Gastroesophageal sphincter (tissue), 4 donors: ENCODE results near the gene ST3GAL2. TPM values are rescaled to one million over a fixed set of nuclear protein-coding genes. Genes with fewer than 3 reads are reported as not detected.

Experiments used
- ATAC-seq: fragments of 150-250 bp; one replicate; pipeline ENCODE4 v1.9.1; 2016; ENCODE audit warnings: mild to moderate bottlenecking, moderate library complexity
- H3K27ac ChIP-seq, 4 donors: fragments of 200-600 bp; sonication (generic) in 3 of 4; 1 replicate in 3 of 4; 2 replicates in 1 of 4; pipeline ENCODE4 v1.5.1; 2016 to 2019
- H3K27me3 ChIP-seq: fragments of 200-600 bp; sonication (generic); one replicate; pipeline ENCODE4 v1.5.1; 2019
- H3K36me3 ChIP-seq, 2 donors: fragments of 200-600 bp; sonication (generic); one replicate each; pipeline ENCODE4 v1.5.1; 2019; ENCODE audit warnings: control low read depth in 1 of 2
- H3K4me1 ChIP-seq, 3 donors: fragments of 200-600 bp; sonication (generic); 1 replicate in 2 of 3; 2 replicates in 1 of 3; pipeline ENCODE4 v1.5.1; 2016 to 2019; ENCODE audit warnings: control low read depth in 2 of 3
- H3K4me3 ChIP-seq, 2 donors: fragments of 200-600 bp; sonication (generic); one replicate each; pipeline ENCODE4 v1.5.1; 2019; ENCODE audit warnings: mild to moderate bottlenecking in 1 of 2, moderate library complexity in 1 of 2
- H3K9me3 ChIP-seq, 3 donors: fragments of 200-600 bp; sonication (generic); one replicate each; pipeline ENCODE4 v1.5.1; 2017 to 2019; ENCODE audit warnings: control low read depth in 2 of 3
- EP300 ChIP-seq: sonication (generic); formaldehyde crosslinking; IDR thresholded peaks from one replicate; pipeline ENCODE4 v1.6.1; 2017; ENCODE audit warnings: antibody characterized with exemption, mild to moderate bottlenecking
- POLR2A ChIP-seq, 2 donors: fragments of 450-650 bp; IDR thresholded peaks; one replicate each; pipeline ENCODE4 v1.6.1; 2017; ENCODE audit warnings: antibody characterized with exemption in 2 of 2, mild to moderate bottlenecking in 2 of 2, moderate library complexity in 1 of 2
- POLR2AphosphoS5 ChIP-seq: sonication (generic); formaldehyde crosslinking; IDR thresholded peaks from one replicate; pipeline ENCODE4 v1.6.1; 2017; ENCODE audit warnings: antibody characterized with exemption
- WGBS, 2 donors: methylation state at CpG; one replicate each; pipeline ENCODE4 v1.1.5; 2018; ENCODE audit warnings: low coverage in 1 of 2; 5-methylcytosine and 5-hydroxymethylcytosine counted together
- total RNA-seq, 4 donors: library from RNA; depleted of rRNA; stranded (reverse); fragments of >200 nt; gene quantifications; one replicate each; pipeline ENCODE4 v1.1.0, GENCODE V29; 2016
- TF ChIP-seq, protein P1 (sequence below), 4 experiments: fragments of 200-600 bp in 2 of 4; fragments of 450-650 bp in 2 of 4; sonication (generic) in 1 of 4; IDR thresholded peaks; one replicate each; pipeline ENCODE4 v1.5.1; 2017 to 2019; ENCODE audit warnings: antibody characterized with exemption in 4 of 4, mild to moderate bottlenecking in 2 of 4, moderate library complexity in 2 of 4

The ST3GAL2 gene, protein sequence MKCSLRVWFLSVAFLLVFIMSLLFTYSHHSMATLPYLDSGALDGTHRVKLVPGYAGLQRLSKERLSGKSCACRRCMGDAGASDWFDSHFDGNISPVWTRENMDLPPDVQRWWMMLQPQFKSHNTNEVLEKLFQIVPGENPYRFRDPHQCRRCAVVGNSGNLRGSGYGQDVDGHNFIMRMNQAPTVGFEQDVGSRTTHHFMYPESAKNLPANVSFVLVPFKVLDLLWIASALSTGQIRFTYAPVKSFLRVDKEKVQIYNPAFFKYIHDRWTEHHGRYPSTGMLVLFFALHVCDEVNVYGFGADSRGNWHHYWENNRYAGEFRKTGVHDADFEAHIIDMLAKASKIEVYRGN
- total RNA-seq: 10 to 100 TPM; 17.6 to 35.6 (median 24.8) TPM

DNA sequence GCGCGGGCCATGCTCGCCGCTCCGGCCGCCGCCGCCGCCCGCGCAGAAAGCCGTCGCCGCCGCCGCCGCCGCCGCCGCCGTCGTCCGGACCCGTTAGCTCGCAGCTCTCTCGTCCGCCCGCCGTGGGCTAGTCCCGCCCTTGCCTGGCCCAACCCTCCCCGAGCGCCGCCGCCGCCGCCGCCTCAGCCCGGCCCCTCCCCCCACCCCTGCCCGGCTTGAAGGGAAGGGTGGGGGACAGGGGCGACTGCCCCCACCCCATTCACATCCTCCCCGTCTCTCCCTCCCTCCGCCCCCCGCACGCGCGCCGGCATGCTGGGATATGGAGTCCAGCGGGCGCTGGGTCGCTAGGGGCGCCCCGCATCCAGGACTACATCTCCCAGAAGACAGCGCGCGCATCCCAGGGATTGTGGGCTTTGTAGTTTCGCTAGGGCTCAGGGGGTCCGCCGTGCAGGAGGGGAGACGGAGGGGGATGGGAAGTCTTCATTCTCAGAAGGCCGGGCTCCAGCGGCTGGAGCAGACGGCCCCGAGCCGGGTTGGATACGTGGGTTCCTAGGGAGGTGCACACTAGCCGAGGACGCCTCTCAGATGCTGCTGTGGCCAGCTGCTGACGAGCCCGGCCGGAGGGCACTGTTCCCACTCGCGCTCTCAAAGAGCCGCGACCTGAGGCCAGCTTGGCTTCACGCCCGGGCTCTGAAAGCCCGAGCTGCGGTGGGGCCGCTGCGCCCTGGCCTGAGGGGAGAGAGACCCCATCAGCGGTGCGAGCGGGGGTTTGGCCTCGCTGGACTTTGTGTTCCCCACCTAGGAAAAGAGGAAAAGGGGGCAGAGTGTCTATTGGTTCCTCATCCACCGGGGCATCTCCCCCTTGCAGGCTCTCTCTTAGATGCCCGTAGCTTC is at the start of gene ST3GAL2:
Gene ST3GAL2 (minus strand): TSS at position 132 of the 894 bp plus-strand sequence. CDS start 40,570 bp downstream, outside the sequence.
- 0 to 5% methylated on average over 2 to 3 of the region's 86 CpGs for WGBS, 2 donors
- peak within 1 kb of the TSS; percentile 10 to 95 (median 87) for H3K27ac ChIP-seq

DNA sequence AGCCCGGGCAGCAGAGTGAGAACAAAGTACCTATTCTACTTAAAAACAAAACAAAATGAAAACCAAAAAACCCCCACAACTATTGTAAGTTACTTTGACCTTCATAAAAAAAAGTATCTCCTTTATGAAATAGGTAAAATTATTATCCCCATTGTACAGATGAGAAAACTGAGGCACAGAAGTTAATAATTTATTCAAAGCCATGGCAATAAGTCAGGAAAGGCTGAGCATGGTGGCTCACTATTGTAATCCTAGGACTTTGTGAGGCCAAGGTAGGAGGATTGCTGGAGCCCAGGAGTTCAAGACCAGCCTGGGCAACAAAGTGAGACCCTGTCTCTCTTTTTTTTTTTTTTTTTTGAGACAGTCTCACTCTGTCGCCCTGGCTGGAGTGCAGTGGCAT is 46.0 kb upstream of the ST3GAL2 start:
- ATAC-seq: no peak
- no peaks in the 10 kb centered on the region for H3K9me3 ChIP-seq
- no peaks in the 10 kb centered on the region for H3K4me1 ChIP-seq
- peaks cover 0 to 96% of the 10 kb centered on the region in 2 donors for H3K36me3 ChIP-seq
- TF ChIP-seq EP300: no peak
- TF ChIP-seq POLR2AphosphoS5: no peak
- TF ChIP-seq POLR2A (IDR thresholded peaks at IDR 0.05): no peak
- no peak overlapping the region for H3K4me3 ChIP-seq
- no peaks in the 10 kb centered on the region for H3K27me3 ChIP-seq
- WGBS, 2 donors: 86 to 100% methylated on average over 1 of the region's 2 CpGs
- H3K27ac ChIP-seq: no peak overlapping the region

More for the DNA sequence above, at the start of gene ST3GAL2:
- H3K4me1 ChIP-seq: peaks cover 0 to 49% (median 22%) of the 10 kb centered on the region in 3 donors
- peak within 1 kb of the TSS; percentile 71 to 90 for H3K4me3 ChIP-seq
- no peaks in the 10 kb centered on the region for H3K36me3 ChIP-seq
- TF ChIP-seq POLR2AphosphoS5: peak; percentile 24
- TF ChIP-seq, protein P1, sequence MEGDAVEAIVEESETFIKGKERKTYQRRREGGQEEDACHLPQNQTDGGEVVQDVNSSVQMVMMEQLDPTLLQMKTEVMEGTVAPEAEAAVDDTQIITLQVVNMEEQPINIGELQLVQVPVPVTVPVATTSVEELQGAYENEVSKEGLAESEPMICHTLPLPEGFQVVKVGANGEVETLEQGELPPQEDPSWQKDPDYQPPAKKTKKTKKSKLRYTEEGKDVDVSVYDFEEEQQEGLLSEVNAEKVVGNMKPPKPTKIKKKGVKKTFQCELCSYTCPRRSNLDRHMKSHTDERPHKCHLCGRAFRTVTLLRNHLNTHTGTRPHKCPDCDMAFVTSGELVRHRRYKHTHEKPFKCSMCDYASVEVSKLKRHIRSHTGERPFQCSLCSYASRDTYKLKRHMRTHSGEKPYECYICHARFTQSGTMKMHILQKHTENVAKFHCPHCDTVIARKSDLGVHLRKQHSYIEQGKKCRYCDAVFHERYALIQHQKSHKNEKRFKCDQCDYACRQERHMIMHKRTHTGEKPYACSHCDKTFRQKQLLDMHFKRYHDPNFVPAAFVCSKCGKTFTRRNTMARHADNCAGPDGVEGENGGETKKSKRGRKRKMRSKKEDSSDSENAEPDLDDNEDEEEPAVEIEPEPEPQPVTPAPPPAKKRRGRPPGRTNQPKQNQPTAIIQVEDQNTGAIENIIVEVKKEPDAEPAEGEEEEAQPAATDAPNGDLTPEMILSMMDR (IDR thresholded peaks at IDR 0.05): peak in 3 of 4 experiments; percentile 27 to 45 (median 30)
- TF ChIP-seq EP300: no peak
- TF ChIP-seq POLR2A (IDR thresholded peaks at IDR 0.05): peak; percentile 26 to 40
- no peaks in the 10 kb centered on the region for H3K27me3 ChIP-seq
- ATAC-seq: peak; percentile 96
- no peaks in the 10 kb centered on the region for H3K9me3 ChIP-seq

DNA sequence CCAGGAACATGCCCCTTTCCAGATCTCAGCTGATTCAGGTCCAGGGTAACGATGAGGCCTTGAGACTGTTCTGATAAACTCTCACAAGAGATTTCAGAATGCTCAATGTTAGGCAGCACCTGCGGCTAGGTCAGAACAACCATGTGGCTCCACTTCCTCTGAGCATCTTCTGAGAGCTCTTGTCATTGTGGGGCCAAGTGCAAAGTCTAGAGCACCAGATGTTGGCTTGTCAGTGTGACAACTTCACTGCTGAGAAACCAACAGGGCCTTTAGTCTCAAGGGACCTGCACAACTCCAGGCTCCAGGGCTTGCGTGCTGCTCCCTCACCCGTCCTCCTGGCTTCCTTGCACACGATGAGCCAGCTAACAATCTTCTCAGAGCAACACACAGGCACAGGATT is 44.5 kb upstream of the ST3GAL2 start:
- Histone ChIP-seq H3K4me1 (peaks cover 0 to 12% (median 0%) of the 10 kb centered on the region in 3 donors), H3K27ac (no peak overlapping the region), H3K36me3 (peaks cover 0 to 97% of the 10 kb centered on the region in 2 donors), H3K27me3 (no peaks in the 10 kb centered on the region), H3K4me3 (no peak overlapping the region), H3K9me3 (no peaks in the 10 kb centered on the region)
- TF ChIP-seq, protein P1 (IDR thresholded peaks at IDR 0.05): no peak
- no peak for TF ChIP-seq POLR2AphosphoS5
- TF ChIP-seq EP300: no peak
- no peak for TF ChIP-seq POLR2A (IDR thresholded peaks at IDR 0.05)
- no peak for ATAC-seq
- WGBS, 2 donors: 100% methylated on average over 1 of the region's 5 CpGs; no CpG with 5 or more reads in 1 of the 2 donors

DNA sequence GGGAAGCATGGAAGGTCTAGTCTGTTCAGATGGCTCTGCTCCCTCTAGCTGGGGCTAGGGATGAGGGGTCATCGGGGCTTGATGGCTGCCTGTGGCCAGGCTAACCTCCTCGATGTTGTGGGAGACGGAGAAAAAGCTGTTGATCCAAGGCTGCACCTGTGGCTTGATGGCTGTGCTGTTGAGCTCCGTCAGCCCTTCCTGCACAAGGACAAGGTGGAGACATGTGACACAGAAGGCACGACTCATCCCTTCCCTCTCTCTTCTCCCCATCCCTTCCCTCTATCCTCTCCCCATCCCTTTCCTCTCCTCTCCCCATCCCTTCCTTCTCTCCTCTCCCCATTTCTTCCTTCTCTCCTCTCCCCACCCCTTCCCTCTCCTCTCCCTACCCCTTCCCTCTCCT is 43.7 kb upstream of the ST3GAL2 start:
- peaks cover 0 to 16% (median 0%) of the 10 kb centered on the region in 3 donors for H3K4me1 ChIP-seq
- peaks cover 0 to 95% of the 10 kb centered on the region in 2 donors for H3K36me3 ChIP-seq
- TF ChIP-seq, protein P1 (IDR thresholded peaks at IDR 0.05): no peak
- TF ChIP-seq EP300 (no peak), POLR2AphosphoS5 (no peak), POLR2A (IDR thresholded peaks at IDR 0.05) (no peak)
- no peak for ATAC-seq
- no peaks in the 10 kb centered on the region for H3K9me3 ChIP-seq
- 50 to 76% methylated on average over 2 to 5 of the region's 5 CpGs for WGBS, 2 donors
- H3K27ac ChIP-seq: no peak overlapping the region
- no peaks in the 10 kb centered on the region for H3K27me3 ChIP-seq
- no peak overlapping the region for H3K4me3 ChIP-seq

DNA sequence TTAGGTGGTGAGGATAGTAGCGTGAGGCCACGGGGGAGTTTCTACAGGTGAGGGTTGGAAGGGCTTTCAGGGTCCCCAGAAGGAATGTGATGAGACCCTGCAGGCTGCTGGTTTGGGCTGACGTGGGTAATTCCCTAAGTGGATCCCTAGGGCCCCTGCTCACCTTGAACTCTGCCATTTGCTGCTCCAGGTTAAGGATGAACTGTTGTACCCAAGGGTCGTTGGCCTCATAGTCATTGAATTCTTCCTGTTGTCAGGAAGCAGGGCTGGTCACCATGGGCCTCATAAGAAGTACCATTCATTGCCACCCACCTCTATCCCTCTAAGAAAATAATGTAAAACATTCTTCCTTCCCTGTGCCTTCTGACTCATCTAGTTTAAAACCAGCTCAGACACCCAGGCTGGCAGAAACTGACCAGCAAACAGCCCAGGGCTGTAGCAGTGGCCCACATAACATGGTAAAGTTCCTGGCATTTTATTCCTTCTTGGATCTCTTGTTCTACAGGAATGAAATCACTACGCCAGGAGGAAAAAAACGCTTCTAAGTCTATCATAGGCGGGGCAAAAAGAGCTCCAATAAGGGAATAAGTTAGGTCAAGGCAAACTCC is 43.1 kb upstream of the ST3GAL2 start:
- H3K36me3 ChIP-seq: peaks cover 0 to 95% of the 10 kb centered on the region in 2 donors
- 92 to 94% methylated on average over 4 of the region's 7 CpGs for WGBS, 2 donors
- H3K27ac ChIP-seq: no peak overlapping the region

More for the DNA sequence above, 43.1 kb upstream of the ST3GAL2 start:
- H3K9me3 ChIP-seq: no peaks in the 10 kb centered on the region
- H3K27me3 ChIP-seq: no peaks in the 10 kb centered on the region
- peaks cover 0 to 16% (median 0%) of the 10 kb centered on the region in 3 donors for H3K4me1 ChIP-seq
- TF ChIP-seq, protein P1 (IDR thresholded peaks at IDR 0.05): no peak
- TF ChIP-seq EP300: no peak
- no peak for TF ChIP-seq POLR2A (IDR thresholded peaks at IDR 0.05)
- TF ChIP-seq POLR2AphosphoS5: no peak
- H3K4me3 ChIP-seq: no peak overlapping the region
- ATAC-seq: no peak
